BJ (cell line): ENCODE results near the gene BTBD17. TPM values are rescaled to one million over a fixed set of nuclear protein-coding genes. Genes with fewer than 3 reads are reported as not detected.

Source experiments
- CTCF ChIA-PET: fragments of 350-600 bp; formaldehyde crosslinking; extraction: SDS; loops from one replicate; lab custom pipeline; 2021; ENCODE audit warnings: antibody characterized with exemption, inconsistent platforms; lab: Yijun Ruan, JAX
- POLR2A ChIA-PET: fragments of 300-600 bp; sonication (Branson Sonifier 250); formaldehyde crosslinking; extraction: SDS; loops from one replicate; lab custom pipeline; 2021; ENCODE audit warnings: antibody characterized with exemption; lab: Charles Lee
- DNase-seq: peaks from one replicate; pipeline ENCODE4 v3.0.0-alpha.2; 2011; ENCODE audit warnings: low read depth
- H3K27me3 ChIP-seq: 2 replicates; pipeline ENCODE4 v1.6.0; 2011; ENCODE audit warnings: low read length; ENCODE audit not compliant: control insufficient read depth, insufficient read depth
- H3K36me3 ChIP-seq: 2 replicates; pipeline ENCODE4 v1.5.1; 2011; ENCODE audit warnings: low read length; ENCODE audit not compliant: control insufficient read depth, insufficient read depth
- H3K4me3 ChIP-seq: 2 replicates; pipeline ENCODE4 v1.5.1; 2011; ENCODE audit warnings: low read depth, mild to moderate bottlenecking, control low read depth, low read length
- polyA plus RNA-seq: library from polyadenylated mRNA; depleted of rRNA; stranded (reverse); fragments of >200 nt; gene quantifications from 2 replicates; pipeline ENCODE4 v1.2.3, GENCODE V29; 2011
- TF ChIP-seq, protein P1 (sequence below): IDR thresholded peaks from 2 replicates; pipeline ENCODE4 v1.5.1; 2011; ENCODE audit warnings: low read depth, mild to moderate bottlenecking, control low read depth, inconsistent platforms, low read length, moderate library complexity; ENCODE audit not compliant: insufficient read depth

Gene BTBD17
- polyA plus RNA-seq, 1 experiment = not detected

GRCh38 chr17:74387365-74388218 is 25.9 kb upstream of the BTBD17 start:
- no peak for DNase-seq
- TF ChIP-seq, protein P1, sequence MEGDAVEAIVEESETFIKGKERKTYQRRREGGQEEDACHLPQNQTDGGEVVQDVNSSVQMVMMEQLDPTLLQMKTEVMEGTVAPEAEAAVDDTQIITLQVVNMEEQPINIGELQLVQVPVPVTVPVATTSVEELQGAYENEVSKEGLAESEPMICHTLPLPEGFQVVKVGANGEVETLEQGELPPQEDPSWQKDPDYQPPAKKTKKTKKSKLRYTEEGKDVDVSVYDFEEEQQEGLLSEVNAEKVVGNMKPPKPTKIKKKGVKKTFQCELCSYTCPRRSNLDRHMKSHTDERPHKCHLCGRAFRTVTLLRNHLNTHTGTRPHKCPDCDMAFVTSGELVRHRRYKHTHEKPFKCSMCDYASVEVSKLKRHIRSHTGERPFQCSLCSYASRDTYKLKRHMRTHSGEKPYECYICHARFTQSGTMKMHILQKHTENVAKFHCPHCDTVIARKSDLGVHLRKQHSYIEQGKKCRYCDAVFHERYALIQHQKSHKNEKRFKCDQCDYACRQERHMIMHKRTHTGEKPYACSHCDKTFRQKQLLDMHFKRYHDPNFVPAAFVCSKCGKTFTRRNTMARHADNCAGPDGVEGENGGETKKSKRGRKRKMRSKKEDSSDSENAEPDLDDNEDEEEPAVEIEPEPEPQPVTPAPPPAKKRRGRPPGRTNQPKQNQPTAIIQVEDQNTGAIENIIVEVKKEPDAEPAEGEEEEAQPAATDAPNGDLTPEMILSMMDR = no peak
- Histone ChIP-seq H3K36me3 (no peaks in the 10 kb centered on the region), H3K27me3 (no peaks in the 10 kb centered on the region), H3K4me3 (no peak overlapping the region)
- CTCF ChIA-PET = interaction anchor here (0.7 to 1.8 kb wide), 4 partner anchors 8 to 70 kb away, joined by 3 to 5 read pairs (median 4); no protein-coding TSS in a partner anchor
- POLR2A ChIA-PET = no interaction called here

DNA sequence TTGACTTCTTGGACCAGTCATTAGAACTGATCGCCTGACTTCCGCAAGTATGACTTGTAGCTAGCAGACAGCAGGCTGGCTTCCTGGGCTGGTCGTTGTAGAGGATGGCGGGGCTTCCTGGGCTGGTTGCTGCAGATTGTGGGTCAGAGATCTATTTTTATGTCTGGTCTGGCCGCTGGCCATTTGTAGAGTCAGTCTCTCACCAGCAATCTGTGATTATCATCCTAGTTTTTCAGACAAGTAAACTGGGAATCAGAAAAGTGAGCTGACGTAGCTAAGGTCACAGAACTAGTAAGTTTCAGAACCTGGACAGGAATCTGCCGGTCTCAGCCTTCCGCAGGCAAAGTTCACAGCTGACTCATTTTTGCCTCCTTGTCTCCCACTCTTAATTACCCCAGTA is 24.7 kb upstream of the BTBD17 start:
- Histone ChIP-seq H3K27me3 (no peaks in the 10 kb centered on the region), H3K4me3 (no peak overlapping the region), H3K36me3 (no peaks in the 10 kb centered on the region)
- POLR2A ChIA-PET = no interaction called here
- TF ChIP-seq, protein P1 = no peak
- no peak for DNase-seq
- CTCF ChIA-PET = interaction anchor here (1.4 to 1.8 kb wide), 2 partner anchors 18 to 71 kb away, joined by 3 to 9 read pairs; no protein-coding TSS in a partner anchor

GRCh38 chr17:74385201-74385600 is 23.5 kb upstream of the BTBD17 start:
- ChIA-PET CTCF (interaction anchor here (1.8 kb wide), 1 partner anchor 73 kb away, joined by 9 read pairs; no protein-coding TSS in a partner anchor), POLR2A (no interaction called here)
- H3K27me3 ChIP-seq = no peaks in the 10 kb centered on the region
- no peak overlapping the region for H3K4me3 ChIP-seq
- no peak for DNase-seq
- TF ChIP-seq, protein P1 = no peak
- no peaks in the 10 kb centered on the region for H3K36me3 ChIP-seq

DNA sequence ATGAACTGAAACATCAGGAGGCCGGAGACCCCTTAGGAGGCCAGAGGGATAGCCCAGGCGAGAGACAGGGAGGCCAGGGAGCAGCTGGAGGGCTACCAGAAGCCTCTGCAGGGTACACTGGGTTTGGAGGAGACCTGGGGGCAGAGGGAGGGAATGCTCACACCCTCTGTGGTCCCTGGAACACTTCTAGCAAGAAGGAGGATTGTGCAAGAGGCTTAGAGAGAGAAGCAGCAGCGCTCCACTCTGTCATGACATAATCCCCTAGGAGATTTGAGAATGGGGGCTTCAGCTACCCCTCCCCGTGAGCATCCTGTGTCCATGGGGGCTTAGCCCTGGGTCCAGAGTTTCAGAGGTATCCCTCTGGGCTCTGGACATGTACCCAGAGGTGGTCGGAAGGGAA is 21.5 kb upstream of the BTBD17 start:
- no peak for DNase-seq
- POLR2A ChIA-PET = no interaction called here
- Histone ChIP-seq H3K4me3 (no peak overlapping the region), H3K27me3 (no peaks in the 10 kb centered on the region), H3K36me3 (no peaks in the 10 kb centered on the region)
- CTCF ChIA-PET = interaction anchor here (1.6 kb wide), 1 partner anchor 15 kb away, joined by 5 read pairs; no protein-coding TSS in a partner anchor
- TF ChIP-seq, protein P1 = no peak

- H3K27me3 ChIP-seq = no peaks in the 10 kb centered on the region
- ChIA-PET CTCF (interaction anchor here (0.6 to 3.5 kb wide), 6 partner anchors 10 to 113 kb away, joined by 4 to 22 read pairs (median 6); partner anchors contain the start of gene BTBD17), POLR2A (no interaction called here)
- TF ChIP-seq, protein P1 = no peak
- no peak for DNase-seq
- H3K4me3 ChIP-seq = no peak overlapping the region
- no peaks in the 10 kb centered on the region for H3K36me3 ChIP-seq
Measured at GRCh38 chr17:74380959-74381808, 19.5 kb upstream of the BTBD17 start.
